ENCODE results near the gene CLIC1. TPM values are rescaled to one million over a fixed set of nuclear protein-coding genes. Genes with fewer than 3 reads are reported as not detected.

The CLIC1 gene
- total and polyA plus RNA-seq, 2 donors from 2014 or later: 456 to 489 TPM

DNA sequence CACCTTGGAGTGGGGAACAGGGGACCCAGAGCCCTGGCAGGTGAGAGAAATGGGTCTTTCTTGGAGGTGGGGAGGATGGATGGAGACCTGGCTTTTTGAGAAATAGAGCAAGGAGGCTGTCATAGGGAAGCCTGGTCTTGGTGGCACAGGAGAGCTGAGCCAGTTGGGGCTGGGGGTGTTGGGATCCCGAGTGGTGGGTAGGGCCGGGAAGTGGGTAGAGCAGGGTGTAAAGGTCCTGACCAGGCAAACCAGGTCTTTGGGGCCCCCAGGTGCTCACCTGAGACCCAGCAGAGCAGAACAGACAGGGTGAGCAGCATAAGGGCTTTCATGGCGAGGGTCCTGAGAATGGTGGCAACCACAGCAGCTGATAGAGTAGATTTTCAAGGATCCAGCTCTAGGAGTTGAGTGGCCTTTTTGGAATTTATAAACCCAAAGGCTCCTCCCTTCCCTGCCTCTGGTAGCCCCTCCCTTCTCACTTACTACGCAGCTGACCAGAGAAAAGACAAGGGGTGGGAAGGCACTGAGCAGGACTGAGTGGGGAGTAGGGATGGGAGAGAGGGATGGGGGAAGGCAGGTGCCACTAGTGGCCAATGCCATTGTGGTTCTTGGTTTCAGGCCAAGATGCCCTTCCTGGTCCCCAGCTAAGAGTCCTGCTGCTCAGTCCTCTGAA lies 14.8 kb downstream of the CLIC1 start, which contains the start of gene LY6G6C:
LY6G6C (minus strand) TSS at position 396 of the 670 bp plus-strand sequence; CDS start at position 329, 67 bp downstream.
- Histone ChIP-seq H3K4me1 (ENCODE audit: control insufficient read depth in 2 of 3, insufficient read depth in 2 of 3, low read depth in 1 of 3, low read length in 3 of 3) (no peaks in the 10 kb centered on the region), H3K36me3 (ENCODE audit: control insufficient read depth in 2 of 3, insufficient read depth in 3 of 3, low read length in 3 of 3) (peaks cover under 1 to 8% (median under 1%) of the 10 kb centered on the region in 3 donors), H3K9me3 (ENCODE audit: control insufficient read depth in 2 of 3, insufficient read depth in 1 of 3, low read length in 3 of 3) (no peaks in the 10 kb centered on the region), H3K27me3 (ENCODE audit: control insufficient read depth, insufficient read depth, low read length) (no peaks in the 10 kb centered on the region), H3K9ac (ENCODE audit: low read length in 3 of 3) (no peak within 1 kb of the TSS), H3K27ac (ENCODE audit: low read depth in 2 of 2, low read length in 2 of 2) (no peak within 1 kb of the TSS), H3K4me3 (ENCODE audit: low read length in 3 of 3) (no peak within 1 kb of the TSS)
- TF ChIP-seq, protein P1, sequence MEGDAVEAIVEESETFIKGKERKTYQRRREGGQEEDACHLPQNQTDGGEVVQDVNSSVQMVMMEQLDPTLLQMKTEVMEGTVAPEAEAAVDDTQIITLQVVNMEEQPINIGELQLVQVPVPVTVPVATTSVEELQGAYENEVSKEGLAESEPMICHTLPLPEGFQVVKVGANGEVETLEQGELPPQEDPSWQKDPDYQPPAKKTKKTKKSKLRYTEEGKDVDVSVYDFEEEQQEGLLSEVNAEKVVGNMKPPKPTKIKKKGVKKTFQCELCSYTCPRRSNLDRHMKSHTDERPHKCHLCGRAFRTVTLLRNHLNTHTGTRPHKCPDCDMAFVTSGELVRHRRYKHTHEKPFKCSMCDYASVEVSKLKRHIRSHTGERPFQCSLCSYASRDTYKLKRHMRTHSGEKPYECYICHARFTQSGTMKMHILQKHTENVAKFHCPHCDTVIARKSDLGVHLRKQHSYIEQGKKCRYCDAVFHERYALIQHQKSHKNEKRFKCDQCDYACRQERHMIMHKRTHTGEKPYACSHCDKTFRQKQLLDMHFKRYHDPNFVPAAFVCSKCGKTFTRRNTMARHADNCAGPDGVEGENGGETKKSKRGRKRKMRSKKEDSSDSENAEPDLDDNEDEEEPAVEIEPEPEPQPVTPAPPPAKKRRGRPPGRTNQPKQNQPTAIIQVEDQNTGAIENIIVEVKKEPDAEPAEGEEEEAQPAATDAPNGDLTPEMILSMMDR (IDR thresholded peaks at IDR 0.05; ENCODE audit: borderline replicate concordance, extremely low read depth, insufficient read depth): no peak
- intact Hi-C loops (cut with DNase I): no loop called here
- DNase-seq (peak in 1 of 5 donors; percentile 6), FAIRE-seq (no peak)

DNA sequence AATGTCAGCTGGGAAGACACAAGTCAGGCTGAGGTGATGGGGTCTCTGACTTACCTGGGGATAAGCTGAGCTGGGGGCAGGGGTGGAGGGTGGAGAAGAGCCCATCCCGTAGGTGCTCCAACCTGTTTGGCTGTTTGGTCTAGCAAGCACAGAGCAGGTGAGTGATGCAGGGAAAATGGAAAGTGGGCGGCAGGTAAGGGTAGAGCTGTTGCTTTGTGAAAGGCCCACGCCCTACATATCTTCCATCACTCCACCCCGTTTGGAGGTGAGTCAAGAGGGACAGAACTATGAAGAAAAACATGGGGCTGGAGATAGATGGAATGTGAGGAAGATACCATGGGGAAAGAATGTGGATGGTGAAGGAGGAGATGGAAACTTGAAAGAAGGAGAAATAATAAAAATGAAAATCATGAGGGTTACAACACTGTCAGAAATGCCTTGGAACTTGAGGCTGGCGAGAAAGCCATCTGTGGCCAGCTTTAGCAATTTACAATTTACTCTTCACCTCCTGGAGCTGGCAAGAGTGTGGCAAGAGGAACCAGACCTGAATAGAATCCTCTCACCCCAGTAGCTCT lies 16.0 kb downstream of the CLIC1 start:
- Histone ChIP-seq H3K4me3 (ENCODE audit: low read length in 3 of 3) (no peak overlapping the region), H3K4me1 (ENCODE audit: control insufficient read depth in 2 of 3, insufficient read depth in 2 of 3, low read depth in 1 of 3, low read length in 3 of 3) (no peaks in the 10 kb centered on the region), H3K9ac (ENCODE audit: low read length in 3 of 3) (no peak overlapping the region), H3K27me3 (ENCODE audit: control insufficient read depth, insufficient read depth, low read length) (no peaks in the 10 kb centered on the region), H3K27ac (ENCODE audit: low read depth in 2 of 2, low read length in 2 of 2) (no peak overlapping the region), H3K36me3 (ENCODE audit: control insufficient read depth in 2 of 3, insufficient read depth in 3 of 3, low read length in 3 of 3) (no peaks in the 10 kb centered on the region), H3K9me3 (ENCODE audit: control insufficient read depth in 2 of 3, insufficient read depth in 1 of 3, low read length in 3 of 3) (no peaks in the 10 kb centered on the region)
- TF ChIP-seq, protein P1 (IDR thresholded peaks at IDR 0.05; ENCODE audit: borderline replicate concordance, extremely low read depth, insufficient read depth): no peak
- intact Hi-C loops (cut with DNase I): no loop called here
- no peak for DNase-seq
- no peak for FAIRE-seq

DNA sequence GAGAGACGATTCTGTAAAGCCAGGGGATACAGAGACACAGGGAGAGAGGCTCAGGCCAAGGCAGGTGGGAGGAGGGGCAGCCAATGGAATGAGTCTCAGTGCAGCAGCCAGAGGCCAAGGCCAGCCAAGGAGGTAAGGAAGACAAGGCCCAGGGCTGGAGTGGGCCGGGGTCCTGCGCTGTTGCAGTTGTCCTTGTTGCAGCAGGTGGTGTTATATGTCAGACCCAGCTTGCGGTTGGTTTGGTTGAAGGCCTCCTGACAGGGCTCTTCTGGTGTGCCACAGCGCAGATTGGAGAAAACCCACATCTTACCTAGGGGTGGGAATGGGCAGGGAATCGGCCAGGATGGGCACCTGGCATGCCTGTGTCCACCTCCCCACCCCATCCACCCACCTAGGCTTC lies 17.3 kb downstream of the CLIC1 start:
- Histone ChIP-seq H3K27ac (ENCODE audit: low read depth in 2 of 2, low read length in 2 of 2) (no peak overlapping the region), H3K36me3 (ENCODE audit: control insufficient read depth in 2 of 3, insufficient read depth in 3 of 3, low read length in 3 of 3) (no peaks in the 10 kb centered on the region), H3K9ac (ENCODE audit: low read length in 3 of 3) (no peak overlapping the region), H3K9me3 (ENCODE audit: control insufficient read depth in 2 of 3, insufficient read depth in 1 of 3, low read length in 3 of 3) (no peaks in the 10 kb centered on the region), H3K4me3 (ENCODE audit: low read length in 3 of 3) (no peak overlapping the region), H3K27me3 (ENCODE audit: control insufficient read depth, insufficient read depth, low read length) (no peaks in the 10 kb centered on the region), H3K4me1 (ENCODE audit: control insufficient read depth in 2 of 3, insufficient read depth in 2 of 3, low read depth in 1 of 3, low read length in 3 of 3) (no peaks in the 10 kb centered on the region)
- intact Hi-C loops (cut with DNase I): no loop called here
- DNase-seq: no peak
- no peak for FAIRE-seq
- TF ChIP-seq, protein P1 (IDR thresholded peaks at IDR 0.05; ENCODE audit: borderline replicate concordance, extremely low read depth, insufficient read depth): no peak
